SK-N-SH (cell line): ENCODE data around the gene LRRC42.

Source experiments
- CTCF ChIP-seq: fragments of 200-600 bp; sonication (generic); IDR thresholded peaks from 2 replicates; pipeline ENCODE4 v1.6.1; 2017; ENCODE audit warnings: antibody characterized with exemption, mild to moderate bottlenecking, moderate library complexity
- EP300 ChIP-seq, 2 experiments: IDR thresholded peaks; 2 replicates each; pipeline versions ENCODE4 v1.4.0 to v1.6.1; 2012; ENCODE audit warnings: borderline replicate concordance in 1 of 2, low read depth in 1 of 2, low read length in 1 of 2
- EZH2phosphoT487 ChIP-seq: fragments of 200-600 bp; sonication (generic); IDR thresholded peaks from 2 replicates; pipeline ENCODE4 v1.6.1; 2017; ENCODE audit warnings: low read depth, mixed run types, mild to moderate bottlenecking, antibody characterized with exemption, moderate library complexity, borderline replicate concordance
- FOSL2 ChIP-seq: IDR thresholded peaks from 2 replicates; pipeline ENCODE4 v1.4.0; 2012; ENCODE audit warnings: low read depth, mild to moderate bottlenecking, moderate library complexity, borderline replicate concordance
- MEF2A ChIP-seq: IDR thresholded peaks from 2 replicates; pipeline ENCODE4 v1.4.0; 2012; ENCODE audit warnings: low read depth, borderline replicate concordance
- PBX3 ChIP-seq: IDR thresholded peaks from 2 replicates; pipeline ENCODE4; 2012
- POLR2AphosphoS5 ChIP-seq: IDR thresholded peaks from 2 replicates; pipeline ENCODE4 v1.6.1; 2012; ENCODE audit warnings: low read depth, low read length
- RAD21 ChIP-seq: IDR thresholded peaks from 2 replicates; pipeline ENCODE4 v1.6.1; 2012; ENCODE audit warnings: mild to moderate bottlenecking, low read length
- RCOR1 ChIP-seq: fragments of 150-350 bp; IDR thresholded peaks from 2 replicates; pipeline ENCODE4 v1.6.1; 2017; ENCODE audit warnings: antibody characterized with exemption, low read length
- RFX5 ChIP-seq: IDR thresholded peaks from 2 replicates; pipeline ENCODE4 v1.6.1; 2012; ENCODE audit warnings: mild to moderate bottlenecking, improper control_type of control experiment, low read length
- SIN3A ChIP-seq: IDR thresholded peaks from 2 replicates; pipeline ENCODE4 v1.6.1; 2012; ENCODE audit warnings: low read depth, mild to moderate bottlenecking, low read length, moderate library complexity, borderline replicate concordance
- TF ChIP-seq, protein P1 (sequence below): IDR thresholded peaks from 2 replicates; pipeline ENCODE4 v1.4.0; 2012; ENCODE audit warnings: low read depth, borderline replicate concordance

GRCh38 chr1:53943490-53944043 is 2.6 kb upstream of the LRRC42 start:
- TF ChIP-seq, protein P1, sequence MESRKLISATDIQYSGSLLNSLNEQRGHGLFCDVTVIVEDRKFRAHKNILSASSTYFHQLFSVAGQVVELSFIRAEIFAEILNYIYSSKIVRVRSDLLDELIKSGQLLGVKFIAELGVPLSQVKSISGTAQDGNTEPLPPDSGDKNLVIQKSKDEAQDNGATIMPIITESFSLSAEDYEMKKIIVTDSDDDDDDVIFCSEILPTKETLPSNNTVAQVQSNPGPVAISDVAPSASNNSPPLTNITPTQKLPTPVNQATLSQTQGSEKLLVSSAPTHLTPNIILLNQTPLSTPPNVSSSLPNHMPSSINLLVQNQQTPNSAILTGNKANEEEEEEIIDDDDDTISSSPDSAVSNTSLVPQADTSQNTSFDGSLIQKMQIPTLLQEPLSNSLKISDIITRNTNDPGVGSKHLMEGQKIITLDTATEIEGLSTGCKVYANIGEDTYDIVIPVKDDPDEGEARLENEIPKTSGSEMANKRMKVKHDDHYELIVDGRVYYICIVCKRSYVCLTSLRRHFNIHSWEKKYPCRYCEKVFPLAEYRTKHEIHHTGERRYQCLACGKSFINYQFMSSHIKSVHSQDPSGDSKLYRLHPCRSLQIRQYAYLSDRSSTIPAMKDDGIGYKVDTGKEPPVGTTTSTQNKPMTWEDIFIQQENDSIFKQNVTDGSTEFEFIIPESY = no peak
- TF ChIP-seq PBX3 = no peak
- no peak for TF ChIP-seq CTCF
- TF ChIP-seq RAD21 = no peak
- no peak for TF ChIP-seq POLR2AphosphoS5
- TF ChIP-seq MEF2A = no peak
- TF ChIP-seq EP300 (IDR thresholded peaks at IDR 0.05; ENCODE audit: borderline replicate concordance in 1 of 2, low read depth in 1 of 2, low read length in 1 of 2) = no peak
- no peak for TF ChIP-seq RFX5
- no peak for TF ChIP-seq SIN3A
- TF ChIP-seq EZH2phosphoT487 = no peak
- no peak for TF ChIP-seq RCOR1
- no peak for TF ChIP-seq FOSL2
